ENCODE results near the gene TENT4A.

The TENT4A gene

GRCh38 chr5:6787941-6788340 is 74.7 kb downstream of the TENT4A start:
- no peak for TF ChIP-seq CTCF (IDR thresholded peaks at IDR 0.05; ENCODE audit: extremely low read depth, missing control alignments)
- no peak for DNase-seq (ENCODE audit: low spot score)

- no peak for TF ChIP-seq CTCF (IDR thresholded peaks at IDR 0.05; ENCODE audit: extremely low read depth, missing control alignments)
- DNase-seq (ENCODE audit: low spot score) = no peak
Observed at GRCh38 chr5:6788439-6788838, 75.2 kb downstream of the TENT4A start.

GRCh38 chr5:6788956-6789649 is 75.9 kb downstream of the TENT4A start:
- no peak for TF ChIP-seq CTCF (IDR thresholded peaks at IDR 0.05; ENCODE audit: extremely low read depth, missing control alignments)
- no peak for DNase-seq (ENCODE audit: low spot score)

GRCh38 chr5:6790346-6790865 is 77.2 kb downstream of the TENT4A start:
- TF ChIP-seq CTCF (IDR thresholded peaks at IDR 0.05; ENCODE audit: extremely low read depth, missing control alignments) = no peak
- DNase-seq (ENCODE audit: low spot score) = no peak

GRCh38 chr5:6791031-6791430 is 77.8 kb downstream of the TENT4A start:
- DNase-seq (ENCODE audit: low spot score) = no peak
- no peak for TF ChIP-seq CTCF (IDR thresholded peaks at IDR 0.05; ENCODE audit: extremely low read depth, missing control alignments)

- no peak for TF ChIP-seq CTCF (IDR thresholded peaks at IDR 0.05; ENCODE audit: extremely low read depth, missing control alignments)
- no peak for DNase-seq (ENCODE audit: low spot score)
Observed at GRCh38 chr5:6792376-6792775, 79.1 kb downstream of the TENT4A start.

- no peak for TF ChIP-seq CTCF (IDR thresholded peaks at IDR 0.05; ENCODE audit: extremely low read depth, missing control alignments)
- no peak for DNase-seq (ENCODE audit: low spot score)
Observed at GRCh38 chr5:6792911-6793471, 79.8 kb downstream of the TENT4A start.
